Peyer's patch (tissue), 4 donors: Measurements from ENCODE around the gene ANXA9.

ENCODE experiments used
- POLR2A ChIP-seq, 2 donors: fragments of 450-650 bp; IDR thresholded peaks; one replicate each; pipeline ENCODE4 v1.5.1; 2017; ENCODE audit warnings: antibody characterized with exemption in 2 of 2, mild to moderate bottlenecking in 2 of 2, moderate library complexity in 2 of 2
- TF ChIP-seq, protein P1 (sequence below), 6 experiments: fragments of 450-650 bp in 4 of 6; fragments of 200-600 bp in 2 of 6; sonication (generic) in 1 of 6; IDR thresholded peaks; one replicate each; pipeline ENCODE4 v1.5.1; 2017 to 2019; ENCODE audit warnings: antibody characterized with exemption in 6 of 6, mild to moderate bottlenecking in 3 of 6, moderate library complexity in 1 of 6

DNA sequence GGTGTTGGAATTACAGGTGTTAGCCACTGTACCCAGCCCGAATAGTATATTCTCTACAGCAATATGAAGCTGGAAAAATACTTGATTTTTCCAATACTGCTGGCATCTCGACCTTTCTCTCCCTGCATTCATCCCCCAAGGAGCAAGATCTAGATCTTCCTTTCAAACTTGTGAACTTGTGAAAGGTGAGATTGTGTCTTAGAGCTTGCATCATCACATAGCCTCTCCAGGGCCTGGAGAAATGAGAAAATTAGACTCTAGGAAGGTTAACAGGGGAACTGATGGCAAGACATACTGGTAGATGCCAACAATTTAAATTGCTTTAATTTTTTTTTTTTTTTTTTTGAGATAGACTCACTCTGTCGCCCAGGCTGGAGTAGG lies 28.2 kb downstream of the ANXA9 start:
- TF ChIP-seq, protein P1, sequence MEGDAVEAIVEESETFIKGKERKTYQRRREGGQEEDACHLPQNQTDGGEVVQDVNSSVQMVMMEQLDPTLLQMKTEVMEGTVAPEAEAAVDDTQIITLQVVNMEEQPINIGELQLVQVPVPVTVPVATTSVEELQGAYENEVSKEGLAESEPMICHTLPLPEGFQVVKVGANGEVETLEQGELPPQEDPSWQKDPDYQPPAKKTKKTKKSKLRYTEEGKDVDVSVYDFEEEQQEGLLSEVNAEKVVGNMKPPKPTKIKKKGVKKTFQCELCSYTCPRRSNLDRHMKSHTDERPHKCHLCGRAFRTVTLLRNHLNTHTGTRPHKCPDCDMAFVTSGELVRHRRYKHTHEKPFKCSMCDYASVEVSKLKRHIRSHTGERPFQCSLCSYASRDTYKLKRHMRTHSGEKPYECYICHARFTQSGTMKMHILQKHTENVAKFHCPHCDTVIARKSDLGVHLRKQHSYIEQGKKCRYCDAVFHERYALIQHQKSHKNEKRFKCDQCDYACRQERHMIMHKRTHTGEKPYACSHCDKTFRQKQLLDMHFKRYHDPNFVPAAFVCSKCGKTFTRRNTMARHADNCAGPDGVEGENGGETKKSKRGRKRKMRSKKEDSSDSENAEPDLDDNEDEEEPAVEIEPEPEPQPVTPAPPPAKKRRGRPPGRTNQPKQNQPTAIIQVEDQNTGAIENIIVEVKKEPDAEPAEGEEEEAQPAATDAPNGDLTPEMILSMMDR (IDR thresholded peaks at IDR 0.05) = no peak
- no peak for TF ChIP-seq POLR2A (IDR thresholded peaks at IDR 0.05)
